ENCODE measurements around the gene CHIT1.

Gene CHIT1

GRCh38 chr1:203172184-203173010, 57.1 kb downstream of the CHIT1 start:
- peak; percentile 69 for DNase-seq

GRCh38 chr1:203171341-203172183, 57.9 kb downstream of the CHIT1 start:
- DNase-seq = no peak

- no peak for DNase-seq
These were observed 58.7 kb downstream of the CHIT1 start for GRCh38 chr1:203170625-203171330.

- DNase-seq = no peak
These were observed 59.5 kb downstream of the CHIT1 start for GRCh38 chr1:203169770-203170520.

- no peak for DNase-seq
These were observed 60.5 kb downstream of the CHIT1 start for GRCh38 chr1:203168991-203169390.

- DNase-seq = no peak
These were observed 61.2 kb downstream of the CHIT1 start for GRCh38 chr1:203168256-203168786.

GRCh38 chr1:203167913-203168200, 61.6 kb downstream of the CHIT1 start:
- DNase-seq = no peak

GRCh38 chr1:203167026-203167912, 62.2 kb downstream of the CHIT1 start:
- no peak for DNase-seq

GRCh38 chr1:203166192-203166940, 63.1 kb downstream of the CHIT1 start:
- no peak for DNase-seq

All from activated CD8-positive, alpha-beta memory T cell treated with anti-CD3 and anti-CD28 coated beads for 24 hours (primary cell).